Measurements from ENCODE around the gene LARGE2.

The LARGE2 gene

DNA sequence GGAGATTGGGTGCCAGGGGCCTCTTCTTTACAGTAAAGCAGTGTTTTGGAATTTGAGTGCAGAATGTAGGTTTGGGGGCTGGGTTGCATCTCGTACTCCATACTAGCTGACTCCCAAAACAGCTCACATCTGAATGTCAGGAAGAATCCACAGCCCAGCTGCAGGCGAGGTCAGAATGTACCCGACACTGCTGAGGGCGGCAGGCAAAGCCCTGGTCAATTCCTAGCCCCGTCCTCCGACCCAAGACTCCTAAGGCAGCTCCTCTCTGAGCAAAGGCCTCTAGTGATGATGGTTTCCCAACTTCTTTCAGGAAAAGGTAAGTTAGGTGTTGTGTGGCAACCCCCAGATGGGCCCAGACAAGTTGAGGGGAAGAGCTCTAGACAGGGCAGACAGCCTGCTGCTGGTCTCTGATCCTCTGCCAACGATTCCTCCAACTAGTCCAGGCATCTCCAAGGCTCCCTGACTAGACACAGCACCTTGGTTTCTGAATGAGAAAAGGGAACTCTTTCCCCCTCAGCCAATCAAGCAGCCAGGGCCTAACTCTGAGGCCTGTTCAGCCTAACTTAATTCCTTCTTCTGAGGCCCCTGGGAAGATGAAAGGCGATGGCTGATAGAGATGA is 8.6 kb downstream of the LARGE2 start:
- DNase-seq (ENCODE audit: extremely low read depth, low read depth) = no peak
- H3K4me3 ChIP-seq (replicated peaks; ENCODE audit: low read depth, low read length) = no peak overlapping the region
- TF ChIP-seq, protein P1, sequence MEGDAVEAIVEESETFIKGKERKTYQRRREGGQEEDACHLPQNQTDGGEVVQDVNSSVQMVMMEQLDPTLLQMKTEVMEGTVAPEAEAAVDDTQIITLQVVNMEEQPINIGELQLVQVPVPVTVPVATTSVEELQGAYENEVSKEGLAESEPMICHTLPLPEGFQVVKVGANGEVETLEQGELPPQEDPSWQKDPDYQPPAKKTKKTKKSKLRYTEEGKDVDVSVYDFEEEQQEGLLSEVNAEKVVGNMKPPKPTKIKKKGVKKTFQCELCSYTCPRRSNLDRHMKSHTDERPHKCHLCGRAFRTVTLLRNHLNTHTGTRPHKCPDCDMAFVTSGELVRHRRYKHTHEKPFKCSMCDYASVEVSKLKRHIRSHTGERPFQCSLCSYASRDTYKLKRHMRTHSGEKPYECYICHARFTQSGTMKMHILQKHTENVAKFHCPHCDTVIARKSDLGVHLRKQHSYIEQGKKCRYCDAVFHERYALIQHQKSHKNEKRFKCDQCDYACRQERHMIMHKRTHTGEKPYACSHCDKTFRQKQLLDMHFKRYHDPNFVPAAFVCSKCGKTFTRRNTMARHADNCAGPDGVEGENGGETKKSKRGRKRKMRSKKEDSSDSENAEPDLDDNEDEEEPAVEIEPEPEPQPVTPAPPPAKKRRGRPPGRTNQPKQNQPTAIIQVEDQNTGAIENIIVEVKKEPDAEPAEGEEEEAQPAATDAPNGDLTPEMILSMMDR (IDR thresholded peaks at IDR 0.05; ENCODE audit: low read depth, low read length, missing control alignments) = no peak

DNA sequence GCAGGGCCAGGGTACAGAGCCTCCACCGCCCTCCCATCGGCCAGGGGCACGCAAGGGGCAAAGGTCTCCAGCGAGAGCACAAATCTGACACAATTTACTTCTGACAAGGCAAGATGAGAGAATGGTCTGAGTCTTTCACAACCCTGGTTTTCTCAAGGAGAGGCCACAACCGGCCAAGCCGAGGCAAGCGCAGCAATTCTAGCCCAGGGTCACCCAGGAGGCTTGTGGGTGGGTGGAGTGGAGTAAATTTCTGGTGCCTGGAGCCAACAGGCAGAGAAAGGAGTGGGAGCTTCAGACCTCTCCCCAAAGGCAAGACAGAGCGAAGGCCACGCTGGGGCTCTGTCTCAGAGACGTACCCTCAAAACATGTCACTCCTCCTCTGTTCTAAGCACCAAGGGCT is 9.3 kb downstream of the LARGE2 start:
- DNase-seq (ENCODE audit: extremely low read depth, low read depth) = no peak
- H3K4me3 ChIP-seq (replicated peaks; ENCODE audit: low read depth, low read length) = no peak overlapping the region
- TF ChIP-seq, protein P1 (IDR thresholded peaks at IDR 0.05; ENCODE audit: low read depth, low read length, missing control alignments) = no peak

DNA sequence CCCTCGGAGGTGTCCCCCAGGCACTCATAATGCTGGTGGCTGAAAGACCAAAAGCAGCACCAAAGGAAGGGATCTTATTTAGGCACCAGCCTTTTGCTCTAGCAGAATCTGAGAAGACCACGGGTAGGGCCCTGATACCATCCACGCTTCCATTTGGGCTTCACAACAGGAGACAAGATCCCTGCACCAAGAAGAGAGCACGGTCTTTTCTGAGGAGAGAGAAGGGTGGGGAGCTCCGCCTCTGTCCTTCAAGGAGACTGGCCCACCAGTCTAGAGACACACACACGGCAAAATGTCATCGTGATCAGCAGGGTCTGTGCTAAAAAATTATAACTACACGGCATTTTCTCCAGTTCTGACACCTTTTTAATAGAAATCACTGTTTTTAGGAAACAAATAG is 9.8 kb downstream of the LARGE2 start:
- TF ChIP-seq, protein P1 (IDR thresholded peaks at IDR 0.05; ENCODE audit: low read depth, low read length, missing control alignments) = no peak
- no peak overlapping the region for H3K4me3 ChIP-seq (replicated peaks; ENCODE audit: low read depth, low read length)
- DNase-seq (ENCODE audit: extremely low read depth, low read depth) = no peak

DNA sequence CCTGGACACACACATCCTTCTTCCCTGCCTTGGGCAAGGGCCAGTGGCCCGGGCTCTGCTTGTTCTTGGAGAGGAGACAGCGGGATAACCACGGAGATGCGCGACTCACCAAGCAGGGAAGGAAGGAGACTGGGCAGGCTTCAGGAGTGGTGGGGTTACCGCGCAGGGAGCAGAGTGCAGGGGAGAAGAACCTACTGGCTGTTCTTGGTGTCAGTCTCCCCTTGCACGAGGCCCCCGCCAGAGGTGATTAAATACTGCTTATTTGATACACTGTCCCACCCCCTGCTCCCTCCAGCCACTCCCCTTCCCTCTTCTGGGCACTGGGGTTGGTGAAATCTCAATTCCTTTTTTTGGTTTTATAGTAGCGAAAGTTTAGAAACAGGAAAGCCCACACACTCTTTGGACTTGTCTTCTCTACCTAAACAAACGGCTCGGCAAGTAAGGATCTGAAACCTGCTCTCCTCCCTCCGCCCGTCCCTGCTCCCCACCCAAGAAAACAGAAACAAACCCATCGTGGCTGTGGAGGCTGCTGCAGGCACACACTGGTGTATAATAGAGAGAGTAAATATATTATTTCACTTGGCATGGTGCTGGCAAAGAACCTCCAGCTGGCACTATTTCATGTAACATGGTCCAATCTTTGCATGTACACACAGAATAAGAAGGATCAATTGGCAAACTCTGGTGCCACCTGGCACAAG is 10.8 kb downstream of the LARGE2 start:
- TF ChIP-seq, protein P1 (IDR thresholded peaks at IDR 0.05; ENCODE audit: low read depth, low read length, missing control alignments) = no peak
- H3K4me3 ChIP-seq (replicated peaks; ENCODE audit: low read depth, low read length) = no peak overlapping the region
- DNase-seq (ENCODE audit: extremely low read depth, low read depth) = no peak

DNA sequence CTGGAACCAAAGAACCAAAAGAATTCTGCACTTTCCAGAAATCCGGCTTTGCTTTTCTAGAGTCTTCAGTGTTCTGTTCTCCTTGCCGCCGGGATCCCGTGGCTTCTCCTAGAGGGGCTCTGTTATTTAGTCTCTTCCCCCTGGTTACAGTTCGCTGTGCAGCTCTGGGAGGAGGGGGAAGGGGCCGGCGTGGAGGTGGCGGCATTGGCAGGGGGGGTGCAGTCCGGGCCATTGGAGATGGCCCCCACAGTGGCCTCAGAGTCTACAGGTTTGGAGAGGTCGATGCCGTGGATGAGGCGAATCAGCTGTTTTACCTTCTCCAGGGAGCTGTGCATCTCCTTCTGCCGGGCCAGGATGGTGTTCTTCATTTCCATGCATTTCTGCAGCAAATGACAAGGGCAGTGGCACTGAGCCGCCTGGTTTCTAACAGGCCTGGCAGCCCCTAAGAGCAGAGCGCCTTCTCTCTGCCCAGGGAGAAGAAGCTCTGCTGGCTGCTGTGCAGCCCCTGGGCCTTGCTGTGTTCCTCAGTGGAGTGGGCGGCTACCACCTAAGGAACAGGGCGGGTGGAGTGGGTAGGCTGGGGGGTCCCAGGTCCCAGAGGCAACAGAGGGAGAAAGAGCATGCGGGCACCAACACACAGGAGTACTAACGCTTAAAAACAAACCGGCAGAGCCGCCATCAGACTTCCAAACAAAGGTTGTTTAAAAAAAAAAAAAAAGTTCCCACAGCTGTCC is 11.6 kb downstream of the LARGE2 start:
- no peak overlapping the region for H3K4me3 ChIP-seq (replicated peaks; ENCODE audit: low read depth, low read length)
- no peak for DNase-seq (ENCODE audit: extremely low read depth, low read depth)
- TF ChIP-seq, protein P1 (IDR thresholded peaks at IDR 0.05; ENCODE audit: low read depth, low read length, missing control alignments) = no peak

DNA sequence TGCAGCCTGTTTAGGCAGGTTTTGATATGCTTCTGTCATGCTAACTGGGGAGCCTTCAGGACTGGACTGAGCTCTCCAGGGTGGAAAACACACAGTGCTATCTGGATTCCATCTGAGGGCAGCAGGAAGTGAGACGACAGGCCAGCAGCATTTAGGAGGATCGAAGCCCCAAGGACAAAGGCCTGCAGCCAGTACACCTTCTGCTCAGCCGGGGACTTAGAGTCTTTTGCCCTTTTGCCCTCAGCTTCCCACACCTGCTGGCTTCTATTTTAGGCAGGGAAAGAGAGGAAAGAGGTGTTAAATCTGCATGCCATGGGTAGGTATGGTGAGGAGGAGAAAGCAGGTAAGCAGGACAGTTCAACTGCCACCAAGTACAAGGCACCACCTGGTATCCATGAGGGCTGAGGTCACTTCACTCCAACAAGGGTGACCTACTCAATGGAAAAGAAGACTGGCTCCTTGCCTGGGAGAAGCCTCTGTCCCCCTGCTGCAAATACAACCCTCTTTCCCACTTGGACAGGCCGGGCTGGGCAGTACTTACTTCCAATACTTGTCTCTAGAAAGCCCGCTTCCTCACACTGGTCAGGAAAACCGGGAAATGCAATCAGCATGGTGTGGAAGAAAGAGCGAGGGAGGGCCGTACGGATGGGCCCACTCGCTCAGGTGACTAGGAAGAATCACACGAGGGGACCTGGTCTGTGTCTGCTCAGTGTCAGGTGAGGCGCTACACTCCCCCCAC is 12.3 kb downstream of the LARGE2 start:
- H3K4me3 ChIP-seq (replicated peaks; ENCODE audit: low read depth, low read length) = no peak overlapping the region
- TF ChIP-seq, protein P1 (IDR thresholded peaks at IDR 0.05; ENCODE audit: low read depth, low read length, missing control alignments) = no peak
- no peak for DNase-seq (ENCODE audit: extremely low read depth, low read depth)

Data from HFF-Myc (cell line).